DOHH2 (cell line): ENCODE data around the gene PRXL2A.

Source experiments
- CTCF ChIP-seq: fragments of 200-600 bp; sonication (generic); IDR thresholded peaks from one replicate; pipeline ENCODE4 v1.5.1; 2014; ENCODE audit warnings: antibody characterized with exemption, mild to moderate bottlenecking, low read depth, low read length; ENCODE audit not compliant: poor library complexity, severe bottlenecking
- EZH2phosphoT487 ChIP-seq: fragments of 200-600 bp; sonication (generic); IDR thresholded peaks from 2 replicates; pipeline ENCODE4 v1.6.1; 2017; ENCODE audit warnings: borderline replicate concordance, mild to moderate bottlenecking, antibody characterized with exemption, low read length, moderate library complexity, mixed read lengths

- TF ChIP-seq CTCF, result no peak
- no peak for TF ChIP-seq EZH2phosphoT487
These were observed 34.8 kb upstream of the PRXL2A start for GRCh38 chr10:80373502-80373901.
